ENCODE measurements around the gene CLEC19A. TPM values are rescaled to one million over a fixed set of nuclear protein-coding genes. Genes with fewer than 3 reads are reported as not detected.

Gene CLEC19A
- total RNA-seq, 1 donor from 2014 or later = not detected

GRCh38 chr16:19329932-19330331 lies 44.4 kb downstream of the CLEC19A start:
- no peak for DNase-seq

GRCh38 chr16:19330841-19331397 lies 45.4 kb downstream of the CLEC19A start:
- DNase-seq = peak; percentile 15

GRCh38 chr16:19331794-19332193 lies 46.3 kb downstream of the CLEC19A start:
- DNase-seq = no peak

- DNase-seq = no peak
Observed at GRCh38 chr16:19338335-19338734, 52.8 kb downstream of the CLEC19A start.

- DNase-seq = no peak
Observed at GRCh38 chr16:19344224-19344801, 58.8 kb downstream of the CLEC19A start.

- no peak for DNase-seq
Observed at GRCh38 chr16:19344980-19345379, 59.4 kb downstream of the CLEC19A start.

GRCh38 chr16:19346335-19346922 lies 60.9 kb downstream of the CLEC19A start:
- DNase-seq = no peak

GRCh38 chr16:19348125-19348524 lies 62.6 kb downstream of the CLEC19A start:
- DNase-seq = no peak

GRCh38 chr16:19348578-19349315 lies 63.2 kb downstream of the CLEC19A start:
- DNase-seq = no peak

- DNase-seq = no peak
Observed at GRCh38 chr16:19354371-19354770, 68.8 kb downstream of the CLEC19A start.

- no peak for DNase-seq
Observed at GRCh38 chr16:19356024-19356952, 70.8 kb downstream of the CLEC19A start.

GRCh38 chr16:19359556-19359955 lies 74.0 kb downstream of the CLEC19A start:
- DNase-seq = no peak

Other genes starting within 250 kb of the CLEC19A start
- gene COQ7, start 218.1 kb upstream of the CLEC19A start, total RNA-seq = 56.9 TPM
- gene ITPRIPL2, start 171.8 kb upstream of the CLEC19A start, total RNA-seq = 5.1 TPM
- gene SYT17, start 117.5 kb upstream of the CLEC19A start, total RNA-seq = 6.2 TPM
- not detected for gene TMC5, start 132.2 kb downstream of the CLEC19A start, total RNA-seq
- gene GDE1, start 236.4 kb downstream of the CLEC19A start, total RNA-seq = 29.9 TPM
- gene CCP110, start 238.2 kb downstream of the CLEC19A start, total RNA-seq = 85.5 TPM

Measured in occipital lobe (tissue), 2 donors.